NCI-H1436 (cell line): Measurements from ENCODE around the gene ASTN2.

Experiments
- DNase-seq: peaks from one replicate; lab custom pipeline; 2025; lab: John Stamatoyannopoulos, UW

The ASTN2 gene

DNA sequence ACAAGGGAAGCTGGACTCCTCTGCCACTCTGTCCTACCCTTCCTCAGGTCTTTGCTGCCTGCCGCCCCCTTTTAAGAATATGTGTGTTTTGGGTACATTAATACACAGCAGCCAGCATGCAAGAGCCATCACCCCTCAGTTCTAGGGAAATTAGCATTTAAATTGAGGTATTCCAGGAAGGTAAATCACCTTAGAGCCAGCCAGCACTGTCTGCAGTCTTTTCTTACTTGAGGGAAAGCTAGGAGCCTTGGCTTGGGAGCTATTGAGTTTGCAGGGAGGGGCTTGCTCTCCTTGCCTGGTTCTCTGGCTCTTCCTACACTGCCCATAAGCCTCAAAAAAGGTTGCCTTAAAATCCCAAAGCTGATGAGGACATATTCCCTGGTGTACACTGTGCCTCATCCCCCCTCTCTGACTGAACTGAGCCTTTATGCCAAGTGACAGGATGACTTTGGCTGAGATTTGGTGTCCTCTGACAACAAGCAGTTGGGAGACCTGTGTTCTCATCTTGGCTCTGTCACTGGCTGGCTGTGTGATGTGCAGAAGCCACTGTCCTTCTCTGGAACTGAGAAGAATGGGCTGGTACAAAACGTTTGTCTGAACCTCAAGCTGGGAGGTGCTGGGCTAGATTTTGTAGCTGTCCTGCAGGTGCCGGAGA, 673.6 kb downstream of the ASTN2 start:
- DNase-seq, result no peak

DNA sequence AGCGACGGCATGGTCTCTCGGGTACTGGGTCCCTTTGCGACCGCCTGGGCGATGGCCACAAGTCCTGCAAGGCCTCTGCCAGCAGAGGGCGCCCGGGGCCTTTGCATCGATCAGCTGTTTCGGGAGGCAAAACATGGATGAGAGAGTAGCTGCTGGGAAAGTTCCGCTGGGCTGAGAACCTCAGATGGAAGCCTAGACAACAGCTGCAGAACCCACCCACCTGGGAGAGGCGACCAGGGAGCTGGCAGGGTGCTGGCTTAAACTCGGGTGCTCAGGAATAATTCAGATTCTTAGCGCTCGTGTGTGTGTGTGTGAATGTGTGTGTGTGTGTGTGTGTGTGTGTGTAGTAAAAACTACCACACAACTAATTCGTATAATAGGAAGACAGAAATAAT, 677.7 kb downstream of the ASTN2 start:
- peak; percentile 81 for DNase-seq

DNA sequence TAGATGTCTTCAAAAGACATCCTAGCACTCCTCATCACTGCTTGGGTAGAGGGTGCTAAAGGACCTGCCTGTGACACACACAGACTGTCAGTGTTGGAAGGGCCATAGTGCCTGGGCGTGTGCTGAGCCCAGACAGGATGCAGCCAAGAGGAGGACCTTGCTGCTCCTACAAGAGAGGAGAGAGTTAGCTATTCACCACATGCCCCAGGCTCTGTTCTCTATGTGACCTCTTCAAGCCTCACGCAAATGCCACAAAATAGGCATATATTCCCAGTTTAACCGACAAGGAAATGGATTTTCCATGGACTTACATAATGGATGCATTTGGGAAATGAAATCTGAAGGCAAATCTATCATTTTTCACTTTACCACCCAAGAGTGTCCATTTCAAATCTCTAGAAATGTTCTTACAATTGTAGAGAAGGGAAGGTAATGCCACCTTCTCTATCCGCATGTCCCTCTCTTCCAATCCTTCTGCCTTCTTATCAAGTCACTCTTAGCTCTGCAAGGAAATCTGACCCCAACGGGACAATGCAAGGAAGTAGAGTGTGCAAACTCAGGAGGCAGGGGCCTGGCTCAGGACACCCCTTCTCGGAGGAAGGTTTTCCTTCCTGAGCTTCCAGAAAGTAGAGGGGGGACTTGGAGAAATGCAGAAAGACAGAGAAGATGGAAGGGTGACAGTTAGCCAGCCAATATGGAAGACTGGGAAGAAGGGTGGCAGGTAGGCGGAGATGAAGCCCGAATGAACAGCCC, 678.3 kb downstream of the ASTN2 start:
- DNase-seq, result no peak

DNA sequence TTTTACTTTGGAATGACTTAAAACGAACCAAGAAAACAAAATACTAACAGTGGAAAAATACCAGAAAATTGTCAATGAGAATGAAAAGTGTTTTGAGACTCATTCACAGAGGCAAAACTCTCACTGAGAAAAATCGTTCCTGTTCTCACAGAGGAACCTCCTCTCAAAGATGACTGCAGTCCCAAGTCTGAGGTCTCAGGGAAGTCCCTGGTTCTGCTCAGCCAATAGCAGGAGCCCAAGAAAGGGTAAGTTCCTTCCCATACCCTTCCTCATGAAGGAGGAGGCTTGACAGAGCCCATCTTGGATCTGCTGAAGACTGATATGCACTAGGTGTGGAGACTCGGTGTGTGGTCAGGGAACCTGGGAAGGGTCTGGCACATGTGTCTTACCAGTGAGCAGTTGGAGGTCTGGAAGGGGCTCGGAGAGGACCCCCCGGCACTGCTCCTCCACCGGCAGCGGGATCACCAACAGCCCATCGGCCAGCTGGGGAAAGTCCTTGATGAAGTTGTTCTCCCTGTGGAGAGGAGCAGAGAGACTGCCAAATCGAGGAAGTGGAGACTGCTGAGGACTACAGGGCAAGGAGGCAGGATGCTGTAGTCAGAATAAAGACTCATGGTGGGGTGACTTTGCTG, 681.7 kb downstream of the ASTN2 start:
- DNase-seq, result no peak

DNA sequence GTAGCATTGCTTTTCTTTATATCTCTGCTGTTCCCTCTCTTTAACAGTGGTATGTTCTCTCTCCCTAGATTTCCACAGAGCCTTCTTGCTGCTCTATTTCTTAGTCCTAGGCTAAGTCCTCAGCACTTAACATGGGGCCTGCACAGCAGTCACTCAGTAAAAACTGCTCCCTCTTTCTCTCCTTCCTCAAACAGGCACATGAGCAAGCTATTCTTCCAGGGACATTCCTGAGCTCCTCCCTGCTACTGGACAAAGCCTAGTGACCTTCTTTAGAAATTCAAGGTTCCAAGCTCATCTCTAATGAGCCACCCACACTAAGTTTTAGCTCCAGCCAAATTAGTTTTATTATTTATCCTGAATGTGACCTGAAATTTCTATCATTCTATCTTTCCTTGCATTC, 688.3 kb downstream of the ASTN2 start:
- no peak for DNase-seq

DNA sequence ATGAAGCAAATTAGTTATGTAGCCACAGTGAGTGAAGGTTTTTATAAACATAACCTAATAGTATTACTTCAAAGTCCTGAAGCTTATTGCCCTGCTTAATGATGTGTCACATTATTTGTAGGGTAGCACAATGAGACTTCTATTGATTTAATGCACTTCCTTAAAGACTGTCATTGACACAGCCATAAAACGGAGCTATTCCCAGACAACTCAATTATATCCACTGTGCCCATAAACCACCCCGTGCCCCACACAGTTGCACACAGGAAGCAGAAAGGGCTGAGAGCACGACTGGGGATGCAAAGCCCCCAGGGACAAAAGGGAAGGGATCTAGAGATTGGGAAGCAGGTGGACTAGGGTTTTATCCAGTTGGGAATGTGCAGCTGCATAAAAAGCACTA, 690.7 kb downstream of the ASTN2 start:
- no peak for DNase-seq

DNA sequence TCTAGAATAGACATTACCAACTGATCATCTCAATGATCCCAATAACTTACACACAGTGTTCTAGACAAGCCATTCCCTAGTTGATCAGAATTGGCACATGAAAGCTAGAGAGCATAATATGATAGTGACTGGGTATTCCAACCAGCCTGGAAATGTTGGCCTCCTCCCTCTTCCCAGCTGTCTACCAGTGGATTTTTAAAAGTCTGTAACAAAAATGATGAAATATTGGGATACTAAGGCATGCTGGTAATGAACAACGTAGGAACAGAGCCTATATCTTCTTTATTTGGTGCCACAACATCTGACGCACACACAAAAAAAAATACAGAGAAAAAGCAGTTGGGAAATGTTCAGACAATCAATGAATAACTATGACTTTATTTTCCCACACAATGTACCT, 692.9 kb downstream of the ASTN2 start:
- no peak for DNase-seq

DNA sequence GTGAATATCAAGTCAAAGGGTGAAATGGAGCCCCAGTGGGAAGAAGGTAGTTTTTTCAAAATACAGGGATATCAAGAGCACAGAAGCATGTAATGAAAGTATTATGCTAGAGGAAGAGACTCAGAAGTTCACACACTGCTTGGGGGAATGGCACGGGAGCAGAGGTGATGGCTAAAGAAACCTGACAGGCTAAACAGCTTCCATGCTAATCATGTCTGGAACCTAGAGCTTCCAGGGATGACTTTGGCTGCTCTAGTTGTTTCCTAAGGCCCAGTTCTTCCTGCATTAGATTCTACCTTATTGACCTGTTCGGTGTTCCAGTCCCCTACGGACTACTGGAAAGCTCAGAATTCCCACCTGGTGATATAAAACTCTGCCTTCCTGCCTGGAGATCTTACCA, 693.4 kb downstream of the ASTN2 start:
- DNase-seq, result no peak

DNA sequence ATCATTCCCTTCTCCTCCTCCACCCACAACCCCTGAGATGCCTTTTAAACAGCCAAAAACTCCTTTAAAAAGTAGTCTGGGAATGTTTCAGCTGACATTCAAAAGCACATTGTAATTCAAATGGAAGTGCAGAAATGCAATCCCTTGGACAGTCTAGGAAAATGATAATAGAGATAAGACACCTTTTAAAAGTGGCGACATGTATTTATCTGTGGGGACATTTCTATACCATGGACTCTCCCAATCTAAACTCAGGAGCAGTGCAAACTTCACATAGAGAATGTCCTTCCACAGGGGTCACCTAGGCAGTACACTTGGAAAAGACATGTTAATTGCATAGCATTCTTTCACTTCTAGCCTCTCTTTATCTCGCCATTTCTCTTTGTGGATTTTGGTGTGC, 694.7 kb downstream of the ASTN2 start:
- no peak for DNase-seq

DNA sequence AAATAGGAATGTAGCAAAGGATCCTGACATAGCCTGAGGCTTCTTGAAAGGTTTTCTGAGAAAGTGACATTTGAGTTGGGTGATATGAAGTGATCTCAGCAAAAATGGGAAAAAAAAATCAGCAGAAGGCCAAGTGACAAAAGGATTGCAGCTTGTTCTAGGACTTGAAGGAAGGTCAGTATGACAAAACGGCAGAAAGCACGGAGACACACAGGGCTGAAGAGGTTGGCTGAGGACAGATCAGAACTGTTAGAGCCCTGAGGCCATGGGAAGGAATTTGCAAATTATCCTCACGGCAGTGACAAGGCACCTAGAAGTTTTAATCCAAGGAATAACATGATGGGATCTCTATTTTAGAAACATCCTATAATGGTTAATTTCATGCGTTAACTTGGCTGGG, 696.7 kb downstream of the ASTN2 start:
- DNase-seq, result no peak

DNA sequence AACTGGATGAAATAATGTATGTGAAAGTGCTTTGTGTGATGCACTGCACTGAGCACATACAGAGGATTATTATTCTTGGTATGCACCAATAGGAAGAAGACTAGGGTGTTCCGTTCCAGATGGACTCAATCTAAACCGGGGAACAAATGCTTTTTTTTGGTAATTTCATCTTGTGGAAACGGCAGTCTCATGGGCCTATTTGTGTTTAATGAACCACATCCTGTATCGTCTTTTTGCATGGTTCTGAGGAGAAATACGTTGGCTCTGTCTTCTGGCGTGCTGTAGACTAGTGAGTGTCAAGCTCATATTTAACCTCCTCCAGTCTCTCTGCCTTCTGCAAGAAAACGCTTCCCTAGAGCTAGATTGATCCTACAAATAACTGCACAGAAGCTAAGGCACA, 697.7 kb downstream of the ASTN2 start:
- DNase-seq, result no peak

DNA sequence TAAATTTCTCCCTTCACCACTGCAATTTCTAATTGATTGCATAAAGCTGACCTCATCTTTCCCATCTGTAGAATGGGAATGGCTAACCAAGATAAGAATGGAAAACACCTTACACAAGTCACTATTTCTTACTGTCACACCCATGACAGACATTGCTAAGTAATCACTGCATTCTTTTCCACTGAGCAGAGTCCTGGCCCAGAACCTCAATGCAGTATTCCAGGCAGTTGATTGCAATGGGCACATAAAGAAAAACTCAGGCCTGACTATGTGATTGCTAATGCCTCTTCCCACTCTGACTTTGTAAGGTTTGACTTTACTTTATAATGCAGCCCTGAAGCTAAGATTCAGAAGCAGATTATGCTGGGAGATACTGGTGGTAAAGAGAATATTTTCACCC, 698.4 kb downstream of the ASTN2 start:
- DNase-seq, result no peak

DNA sequence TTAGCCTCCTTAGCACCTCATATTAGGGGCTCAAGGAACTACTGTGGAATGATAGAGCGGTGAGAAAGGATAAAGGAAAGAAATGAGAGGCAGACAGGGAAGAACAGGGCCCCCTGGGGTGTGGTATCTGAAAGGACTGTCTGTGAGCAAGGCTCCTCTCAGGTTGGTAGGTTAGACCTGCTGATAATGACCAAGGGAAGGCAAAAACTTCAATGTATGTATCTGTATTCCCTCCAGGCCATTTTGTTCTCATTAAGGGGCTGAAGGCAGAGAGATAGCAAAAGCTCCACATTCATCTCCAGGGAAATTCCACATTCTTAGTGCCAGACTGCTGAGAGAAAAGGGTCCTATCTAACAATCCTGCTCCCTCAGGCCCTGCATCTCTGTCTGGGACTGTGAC, 699.1 kb downstream of the ASTN2 start:
- no peak for DNase-seq

DNA sequence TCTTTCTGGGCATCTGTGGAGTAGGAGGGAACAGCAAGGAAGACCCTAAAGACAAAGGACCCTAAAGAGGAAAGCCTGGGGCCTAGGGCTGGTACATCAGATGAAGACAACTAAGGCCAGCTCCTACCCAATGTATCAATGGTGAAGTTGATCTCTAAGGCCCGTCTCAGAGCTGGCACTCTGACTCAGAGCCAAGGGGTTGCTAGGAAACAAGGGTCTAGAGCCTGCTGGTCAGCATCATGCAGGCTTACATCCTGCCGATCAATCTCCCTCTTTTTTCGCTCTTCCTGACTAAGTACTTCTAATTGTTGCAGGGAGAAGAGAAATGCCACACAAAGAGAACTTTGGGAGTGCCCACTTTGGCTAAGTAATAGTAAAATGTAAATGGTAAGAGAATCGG, 701.6 kb downstream of the ASTN2 start:
- DNase-seq, result no peak

DNA sequence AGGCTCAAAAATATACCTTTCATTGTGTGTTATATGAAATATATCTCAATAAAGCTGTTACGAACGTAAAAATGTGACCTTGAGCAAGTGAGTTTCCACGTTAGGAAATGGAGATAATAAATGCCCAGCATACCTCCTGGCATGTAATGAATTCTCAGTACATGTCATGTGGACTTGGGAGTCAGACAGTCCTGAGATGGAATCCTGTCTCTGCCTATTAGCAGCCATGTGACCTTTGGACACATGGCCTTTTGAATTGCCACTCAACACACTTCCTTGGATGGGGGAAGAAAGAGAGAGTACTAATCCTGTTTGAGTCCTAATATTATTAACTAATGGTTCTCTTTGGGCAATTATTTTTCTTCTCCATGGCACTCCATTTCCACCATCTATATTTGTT, 702.1 kb downstream of the ASTN2 start:
- DNase-seq, result no peak

DNA sequence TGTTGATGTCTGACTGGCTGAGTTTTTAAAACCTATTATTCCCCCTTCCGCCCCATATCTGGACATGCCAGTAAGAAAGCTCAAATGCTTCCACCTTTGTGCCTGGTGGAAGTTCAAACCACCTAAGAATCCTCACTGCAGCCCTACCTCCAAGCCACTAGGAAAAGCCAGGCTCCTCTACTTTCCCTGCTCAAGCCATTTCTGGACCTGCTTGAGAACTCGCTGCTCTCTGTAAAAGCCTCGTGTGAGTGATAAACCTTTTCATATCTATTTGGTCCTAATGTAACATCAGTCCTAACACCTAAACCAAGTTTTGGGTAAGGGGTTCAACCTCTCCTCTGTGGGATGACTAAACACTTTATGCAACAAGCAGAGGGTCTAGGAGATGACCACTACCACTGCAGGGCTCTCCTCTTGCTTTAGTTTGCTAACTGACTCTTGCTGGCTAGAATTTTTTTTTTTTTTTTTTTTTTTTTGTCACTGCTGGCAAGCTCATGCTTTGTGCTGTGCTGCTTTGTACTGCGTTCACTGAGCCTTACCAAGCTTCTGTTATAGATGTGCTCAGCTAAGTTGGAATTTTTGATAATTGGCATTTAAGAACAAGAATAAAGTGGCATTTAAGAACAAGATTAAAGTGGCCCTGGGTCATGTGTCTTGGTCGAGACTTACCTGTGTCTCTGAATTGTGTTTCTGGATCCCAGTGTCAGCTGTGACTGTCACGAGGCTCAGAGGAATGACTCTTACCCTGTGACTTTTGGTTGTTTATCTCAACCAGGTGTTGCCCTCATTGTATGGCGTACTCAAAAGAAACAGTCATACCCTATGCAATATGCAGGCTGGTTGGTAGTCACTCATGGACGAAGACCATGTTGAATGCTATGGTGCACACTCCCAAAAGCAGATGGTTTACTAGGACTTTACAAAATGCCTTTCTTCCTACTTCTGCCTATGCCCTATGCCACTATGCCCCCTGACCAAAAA, 708.3 kb downstream of the ASTN2 start:
- DNase-seq, result no peak

DNA sequence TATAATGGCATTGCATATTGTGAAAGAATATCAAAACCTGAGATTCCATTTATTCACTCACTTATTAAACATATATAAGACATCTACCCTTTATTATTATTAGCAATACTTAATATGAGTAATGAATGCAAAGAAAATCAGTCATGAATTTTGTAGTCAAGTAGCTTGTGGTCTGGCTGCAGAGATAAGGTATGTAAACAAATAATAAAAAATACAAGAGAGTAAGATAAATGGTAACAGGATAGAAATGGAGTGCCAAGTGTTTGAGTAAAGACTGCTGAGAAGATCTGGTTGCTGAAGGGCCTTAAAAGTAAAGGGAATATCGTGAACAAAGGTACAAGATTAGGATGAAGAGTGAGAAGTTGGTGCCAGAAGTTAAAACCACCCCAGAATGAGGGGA, 709.3 kb downstream of the ASTN2 start:
- DNase-seq, result no peak

DNA sequence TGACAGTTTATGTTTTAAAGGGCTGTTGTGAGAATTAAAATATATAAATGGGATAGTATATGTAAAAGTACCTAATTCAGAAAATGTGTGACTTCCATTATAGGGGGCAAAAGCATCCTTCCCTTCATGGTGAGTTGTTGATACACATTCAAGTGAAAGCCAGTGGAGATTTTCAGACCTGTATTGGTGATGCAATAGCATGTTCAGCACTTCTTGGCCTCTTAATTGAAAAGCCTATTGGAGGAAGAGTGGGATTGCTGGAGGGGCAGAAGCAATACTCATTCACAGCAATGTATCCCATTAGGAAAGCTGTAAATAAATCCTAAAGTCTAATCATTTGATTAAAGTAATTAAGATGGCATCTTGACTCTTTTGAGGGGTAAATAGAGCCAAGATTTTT, 710.4 kb downstream of the ASTN2 start:
- no peak for DNase-seq

DNA sequence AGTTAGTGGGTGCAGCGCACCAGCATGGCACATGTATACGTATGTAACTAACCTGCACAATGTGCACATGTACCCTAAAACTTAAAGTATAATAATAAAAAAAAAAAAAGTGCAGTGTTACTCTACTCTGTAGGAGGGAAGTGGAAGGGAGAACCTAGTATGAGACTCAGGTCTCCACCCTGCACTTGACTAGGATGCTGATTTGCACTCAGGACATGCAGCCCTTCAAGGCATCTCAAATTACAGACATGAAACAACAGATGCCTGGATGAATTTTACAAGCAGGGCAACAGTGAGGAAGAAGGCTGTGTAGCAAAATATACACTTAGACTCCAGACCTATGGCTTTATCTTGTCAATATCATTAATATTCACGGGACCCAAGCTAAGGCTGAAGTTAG, 711.2 kb downstream of the ASTN2 start:
- no peak for DNase-seq

DNA sequence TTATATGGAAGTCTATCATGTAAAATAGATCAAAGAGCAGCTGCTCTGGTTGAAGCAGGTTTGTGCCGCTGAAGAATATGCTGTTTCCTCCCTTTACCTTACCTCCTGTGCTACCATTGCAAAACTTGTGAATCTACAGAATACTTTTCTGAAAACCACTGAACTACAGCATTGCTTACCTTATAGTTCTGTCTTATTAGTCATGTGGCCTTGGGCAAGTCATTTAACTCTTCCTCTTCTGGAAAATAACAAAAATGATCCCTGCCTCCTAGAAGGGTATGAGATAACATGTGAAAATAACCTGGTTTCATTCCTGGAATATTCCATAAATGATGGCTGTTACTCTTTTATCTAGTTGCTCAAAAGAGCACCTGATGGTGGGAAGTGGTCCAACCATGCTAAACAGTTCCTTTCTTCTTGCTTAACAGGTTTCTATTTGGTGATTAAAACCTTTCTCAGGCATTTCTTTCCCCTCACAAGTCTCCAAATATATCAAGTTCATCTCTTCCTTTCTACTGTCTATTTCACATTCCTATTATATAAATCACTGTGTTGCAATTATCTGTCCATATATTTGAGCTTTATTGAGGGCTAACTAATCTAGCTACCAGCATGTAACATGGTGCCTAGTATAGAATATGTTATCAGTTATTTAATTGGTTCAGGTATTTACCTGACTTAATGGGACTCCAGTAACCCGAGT, 712.8 kb downstream of the ASTN2 start:
- DNase-seq, result no peak
